ENCODE results near the gene NR1H3.

The NR1H3 gene

DNA sequence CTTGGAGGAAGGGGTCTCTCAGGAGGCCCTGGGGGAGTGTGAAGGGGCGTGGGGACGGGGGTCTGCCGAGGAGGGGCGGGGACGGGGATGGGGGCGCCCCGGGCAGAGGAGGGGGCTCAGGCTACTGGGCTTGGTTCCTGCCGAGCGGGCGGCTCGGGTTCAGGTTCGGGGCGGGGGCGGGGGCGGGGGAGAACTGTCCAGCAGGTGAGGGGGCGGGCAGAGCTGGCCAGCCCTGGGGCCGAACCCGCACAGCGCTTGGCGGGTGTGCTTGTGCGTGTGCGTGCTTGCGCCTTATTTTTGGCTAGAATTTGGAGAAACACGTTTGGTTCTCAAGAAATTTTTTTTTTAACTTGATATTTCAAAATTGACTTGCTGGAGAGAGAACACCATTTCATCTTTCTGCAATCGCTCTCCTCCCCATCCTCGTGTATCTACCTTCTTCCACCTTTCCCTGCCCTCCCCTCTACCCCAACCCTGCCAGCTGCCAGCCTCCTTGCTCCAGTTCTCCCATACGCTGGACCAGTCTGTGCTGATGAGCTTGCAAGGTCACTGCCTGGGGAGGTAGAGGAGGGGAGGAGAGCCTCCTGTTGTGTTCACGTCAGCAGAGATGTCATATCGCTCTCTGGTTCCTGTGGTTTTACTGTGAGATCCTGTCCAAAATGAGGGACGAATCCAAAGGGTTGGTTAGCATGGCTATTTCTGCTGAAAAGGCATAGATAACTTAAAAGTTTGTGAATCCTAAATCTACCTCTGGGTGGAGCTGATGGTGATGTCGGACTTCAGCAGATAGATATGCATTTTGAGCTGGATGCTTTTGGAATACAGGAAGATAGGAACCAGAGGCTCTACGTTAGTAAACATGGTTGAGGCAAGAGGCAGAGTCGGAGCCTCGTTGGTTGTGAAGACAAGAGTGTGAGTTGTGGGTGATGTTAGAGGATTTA is 12.8 kb downstream of the NR1H3 start:
- no peak for DNase-seq

DNA sequence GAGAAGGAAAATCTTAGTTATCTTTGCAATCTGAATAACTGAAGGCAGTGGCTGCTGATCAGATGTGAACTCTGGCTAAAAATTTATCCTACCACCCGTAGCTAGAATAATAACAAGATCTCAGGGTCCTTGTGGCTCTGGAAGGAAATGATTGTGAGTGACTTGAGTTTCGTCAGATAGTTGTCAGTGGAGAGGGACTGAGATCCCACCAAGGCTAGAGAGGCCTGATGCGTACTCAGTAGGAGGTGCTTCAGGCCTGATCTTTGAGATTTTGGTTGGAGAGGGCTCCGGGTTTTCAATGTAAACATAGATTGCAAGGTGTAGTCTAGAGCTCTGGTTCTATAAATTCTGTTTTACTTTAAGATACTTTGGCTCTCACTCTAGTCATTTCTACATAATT is 13.5 kb downstream of the NR1H3 start:
- DNase-seq = no peak

DNA sequence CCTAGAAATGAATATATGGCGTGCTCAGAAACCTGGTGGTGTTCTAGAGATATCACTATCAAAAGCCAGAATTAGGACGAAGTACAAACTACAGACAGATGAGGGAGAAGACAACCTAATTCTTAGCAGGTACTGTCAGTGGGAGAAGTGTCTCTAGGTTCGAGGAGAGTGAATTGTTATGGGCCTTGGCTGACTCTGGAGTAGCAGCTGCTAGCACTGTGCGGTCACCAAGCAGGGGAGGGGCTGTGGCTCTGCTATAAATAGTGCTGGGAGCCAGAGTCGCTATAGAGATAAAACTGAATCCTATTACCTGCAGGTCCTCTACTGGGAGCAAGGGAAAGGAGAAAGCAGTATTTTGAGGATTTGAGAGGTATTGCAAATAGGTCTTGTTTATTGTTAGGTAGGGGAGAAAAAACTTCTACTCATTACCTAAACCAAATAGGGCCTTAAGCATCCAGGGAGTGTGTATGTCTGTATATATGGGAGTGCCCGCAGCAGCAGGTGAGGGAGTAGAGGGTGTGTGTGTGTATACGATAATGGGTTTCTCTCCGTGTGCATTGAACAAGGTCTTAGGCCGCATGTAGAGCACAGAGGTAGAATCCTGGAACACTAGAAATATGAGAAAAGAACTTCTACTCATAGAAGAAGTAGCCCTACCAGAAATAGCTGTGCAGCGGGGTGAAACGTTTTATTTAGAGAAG is 14.3 kb downstream of the NR1H3 start:
- DNase-seq = no peak

DNA sequence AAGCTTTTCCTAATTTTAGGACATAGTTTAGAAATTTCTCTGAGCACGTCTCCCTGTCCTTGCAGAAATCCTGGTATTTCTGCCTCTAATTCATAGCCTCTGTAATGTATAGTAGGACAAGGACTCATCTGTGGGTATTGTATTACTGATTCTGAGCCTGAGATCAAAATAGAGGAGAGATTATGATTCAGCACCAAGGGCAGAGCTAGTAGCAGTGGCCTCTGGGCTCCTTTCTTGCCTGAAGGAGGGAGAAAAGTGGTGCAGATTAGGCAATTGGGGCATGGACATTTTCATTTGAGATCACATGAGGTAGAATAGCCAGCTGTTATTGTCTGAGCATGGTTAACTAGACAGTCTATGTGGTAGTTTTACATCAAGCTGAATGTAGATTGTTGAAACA is 14.9 kb downstream of the NR1H3 start:
- DNase-seq = no peak

DNA sequence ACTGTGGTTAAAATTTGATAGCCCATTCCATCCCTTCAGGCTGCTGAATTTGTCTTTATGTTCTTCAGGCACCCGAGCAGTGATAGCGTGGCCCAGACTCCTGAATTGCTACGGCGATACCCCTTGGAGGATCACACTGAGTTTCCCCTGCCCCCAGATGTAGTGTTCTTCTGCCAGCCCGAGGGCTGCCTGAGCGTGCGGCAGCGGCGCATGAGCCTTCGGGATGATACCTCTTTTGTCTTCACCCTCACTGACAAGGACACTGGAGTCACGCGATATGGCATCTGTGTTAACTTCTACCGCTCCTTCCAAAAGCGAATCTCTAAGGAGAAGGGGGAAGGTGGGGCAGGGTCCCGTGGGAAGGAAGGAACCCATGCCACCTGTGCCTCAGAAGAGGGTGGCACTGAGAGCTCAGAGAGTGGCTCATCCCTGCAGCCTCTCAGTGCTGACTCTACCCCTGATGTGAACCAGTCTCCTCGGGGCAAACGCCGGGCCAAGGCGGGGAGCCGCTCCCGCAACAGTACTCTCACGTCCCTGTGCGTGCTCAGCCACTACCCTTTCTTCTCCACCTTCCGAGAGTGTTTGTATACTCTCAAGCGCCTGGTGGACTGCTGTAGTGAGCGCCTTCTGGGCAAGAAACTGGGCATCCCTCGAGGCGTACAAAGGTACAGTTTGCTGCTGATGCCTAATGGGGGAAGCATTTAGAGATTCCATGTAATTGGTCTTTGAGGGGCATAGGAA is 16.9 kb downstream of the NR1H3 start:
- DNase-seq = no peak

DNA sequence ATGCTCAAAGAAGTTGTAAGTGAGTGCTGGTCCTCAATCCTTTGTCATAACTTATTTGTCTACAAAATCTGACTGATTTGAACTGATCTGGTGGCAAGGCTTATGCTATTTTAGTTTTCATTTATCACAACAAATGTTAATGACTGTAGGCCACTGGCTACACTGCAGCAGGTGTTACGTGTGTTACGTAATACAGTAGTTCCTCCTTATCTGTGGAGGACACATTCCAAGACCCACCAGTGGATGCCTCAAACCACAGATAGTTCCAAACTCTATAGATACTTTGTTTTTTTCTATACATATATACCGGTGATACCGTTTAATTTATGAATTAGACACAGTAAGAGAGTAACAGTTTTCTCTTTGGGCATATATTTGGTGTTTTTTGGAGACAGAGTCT is 19.1 kb downstream of the NR1H3 start:
- no peak for DNase-seq

DNA sequence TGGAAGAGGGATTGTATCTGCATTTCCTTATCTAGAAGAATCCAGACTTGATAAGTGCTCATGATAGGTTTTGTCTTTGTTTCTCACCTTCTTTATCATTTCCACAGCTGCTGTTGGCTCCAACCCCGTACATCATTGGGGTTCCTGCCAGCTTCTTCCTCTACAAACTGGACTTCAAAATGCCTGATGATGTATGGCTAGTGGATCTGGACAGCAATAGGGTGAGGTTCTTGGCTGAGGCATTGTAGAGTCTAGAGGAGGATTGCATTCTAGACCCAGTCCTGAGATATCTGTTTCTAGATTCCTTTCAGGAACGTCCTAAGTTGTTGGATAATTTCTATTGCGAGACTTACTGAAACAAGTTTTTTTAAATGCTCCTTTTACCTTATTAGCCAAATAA is 20.3 kb downstream of the NR1H3 start:
- DNase-seq = no peak

DNA sequence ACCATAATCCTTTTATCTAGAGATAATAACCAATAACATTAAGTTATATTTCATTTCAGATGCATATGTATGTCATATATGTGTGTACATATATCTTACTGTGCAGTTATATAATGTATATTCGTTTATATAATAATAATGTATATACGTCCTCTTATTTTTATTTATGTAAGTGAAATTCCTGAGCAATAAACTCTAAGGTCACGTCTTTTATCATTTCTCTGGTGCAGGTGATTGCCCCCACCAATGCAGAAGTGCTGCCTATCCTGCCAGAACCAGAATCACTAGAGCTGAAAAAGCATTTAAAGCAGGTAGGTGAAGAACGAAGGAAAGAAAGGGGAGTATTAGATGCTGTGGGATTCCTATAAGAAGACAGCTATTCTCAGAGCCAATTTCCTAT is 21.0 kb downstream of the NR1H3 start:
- DNase-seq = no peak

DNA sequence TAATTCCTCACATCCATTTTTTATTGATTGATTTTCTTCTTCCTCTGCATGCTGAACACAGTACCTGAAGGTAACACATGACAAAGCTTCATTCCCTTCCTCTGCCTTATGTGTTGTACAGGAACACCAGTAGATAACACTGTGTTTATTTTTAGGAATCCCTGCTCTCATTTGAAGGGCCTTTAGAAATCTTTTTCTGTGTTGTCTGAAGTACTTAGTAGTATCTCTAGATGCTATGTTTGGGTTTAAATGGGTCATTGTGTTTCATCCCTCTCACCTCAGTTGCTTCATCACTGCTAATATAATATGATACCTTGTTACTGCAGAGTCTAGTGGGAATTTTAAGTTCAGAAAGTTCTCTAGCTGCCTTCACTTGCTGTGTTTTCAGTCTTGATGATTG is 22.3 kb downstream of the NR1H3 start:
- DNase-seq = no peak

DNA sequence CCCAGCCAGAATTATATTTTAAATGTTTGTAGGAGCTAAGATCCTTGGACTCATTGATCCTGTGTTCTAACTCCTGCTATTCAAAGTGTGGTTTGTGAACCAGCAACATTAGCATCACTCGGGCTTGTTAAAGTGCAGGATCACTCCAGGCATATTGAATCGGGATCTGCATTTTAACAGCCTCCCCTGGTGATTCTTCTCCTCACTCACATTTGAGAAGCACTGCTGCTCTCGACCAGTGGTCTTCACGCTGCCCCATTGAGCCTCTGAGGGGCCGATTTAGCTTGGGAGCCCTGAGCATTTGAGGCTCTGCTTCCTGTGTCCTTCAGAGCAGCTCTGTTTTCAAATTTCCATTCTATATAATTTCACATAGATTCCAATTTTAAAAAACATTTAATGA is 23.1 kb downstream of the NR1H3 start:
- DNase-seq = no peak

DNA sequence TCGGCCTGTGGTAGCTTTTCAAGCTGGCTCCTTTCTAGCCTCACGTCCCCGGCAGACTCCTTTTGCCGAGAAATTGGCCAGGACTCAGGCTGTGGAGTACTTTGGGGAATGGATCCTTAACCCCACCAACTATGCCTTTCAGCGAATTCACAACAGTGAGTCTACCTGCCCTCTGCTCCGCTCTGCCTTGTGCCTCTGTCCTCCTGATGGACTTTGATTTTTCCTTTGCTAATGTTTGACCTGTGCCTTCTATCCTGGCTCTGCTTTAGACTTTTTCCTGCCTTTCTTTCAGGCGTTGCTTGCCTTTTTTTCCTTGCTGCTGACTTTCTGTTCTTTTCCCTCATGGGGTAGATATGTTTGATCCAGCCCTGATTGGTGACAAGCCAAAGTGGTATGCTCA is 24.7 kb downstream of the NR1H3 start:
- DNase-seq = no peak

DNA sequence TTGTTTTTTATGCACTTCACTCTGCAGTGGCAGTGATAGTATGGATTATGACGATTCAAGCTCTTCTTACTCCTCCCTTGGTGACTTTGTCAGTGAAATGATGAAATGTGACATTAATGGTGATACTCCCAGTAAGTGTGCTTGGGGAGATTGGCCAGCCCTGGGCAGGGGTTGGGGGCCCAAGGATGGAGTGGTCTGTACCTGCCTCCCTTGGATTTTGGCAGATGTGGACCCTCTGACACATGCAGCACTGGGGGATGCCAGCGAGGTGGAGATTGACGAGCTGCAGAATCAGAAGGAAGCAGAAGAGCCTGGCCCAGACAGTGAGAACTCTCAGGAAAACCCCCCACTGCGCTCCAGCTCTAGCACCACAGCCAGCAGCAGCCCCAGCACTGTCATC is 26.4 kb downstream of the NR1H3 start:
- no peak for DNase-seq

DNA sequence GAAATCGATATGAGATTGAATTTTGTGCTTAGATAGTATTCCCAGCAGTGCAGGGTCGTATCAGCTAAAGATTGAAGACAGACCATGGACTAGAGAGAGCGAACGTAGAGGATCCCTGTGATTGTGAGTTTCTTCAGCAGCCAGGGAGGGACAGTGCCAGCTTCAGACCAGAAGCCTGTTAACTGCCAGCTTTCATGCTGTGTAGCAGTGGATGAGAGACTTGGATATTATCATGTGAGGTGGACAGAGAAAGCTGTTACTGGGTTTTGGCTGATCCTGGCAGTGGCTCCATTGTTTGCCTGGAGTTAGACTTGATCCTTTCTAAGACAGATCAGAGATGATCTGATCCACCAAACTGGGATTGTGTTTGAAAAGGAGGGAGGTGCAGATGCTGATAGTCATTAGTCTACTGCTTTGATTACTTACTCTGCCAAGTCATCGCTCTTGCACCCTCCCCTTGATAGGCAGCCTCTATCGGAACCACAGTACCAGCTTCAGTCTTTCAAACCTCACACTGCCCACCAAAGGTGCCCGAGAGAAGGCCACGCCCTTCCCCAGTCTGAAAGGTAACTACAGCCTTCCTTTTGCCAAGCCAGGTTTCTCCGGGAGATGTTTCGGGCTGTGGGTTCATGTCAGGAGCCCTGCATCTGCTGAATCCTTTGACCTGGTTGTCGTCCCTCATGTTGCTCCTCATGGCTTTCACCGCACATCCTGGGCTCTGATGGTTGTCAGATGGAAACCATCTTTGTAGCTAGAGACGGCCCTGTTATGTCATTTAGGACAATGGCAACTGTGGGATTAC is 28.4 kb downstream of the NR1H3 start:
- no peak for DNase-seq

DNA sequence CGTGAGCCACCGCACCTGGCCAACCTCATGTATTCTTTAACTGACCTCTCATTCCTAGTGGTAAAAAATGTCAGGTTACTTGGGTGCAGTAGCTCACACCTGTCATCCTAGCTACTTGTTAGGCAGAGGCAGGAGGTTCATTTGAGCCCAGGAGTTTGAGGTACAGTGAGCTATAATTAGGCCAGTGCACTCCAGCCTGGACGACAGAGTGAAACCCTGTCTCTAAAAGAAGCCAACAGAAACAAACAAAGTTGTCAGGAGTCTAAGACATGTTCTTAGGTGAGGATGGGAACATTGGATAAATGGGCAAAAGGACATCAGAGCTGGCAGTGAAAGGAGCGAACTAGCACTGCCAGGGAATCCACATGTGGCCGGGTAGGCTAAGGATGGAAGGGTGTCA is 30.3 kb downstream of the NR1H3 start:
- no peak for DNase-seq

DNA sequence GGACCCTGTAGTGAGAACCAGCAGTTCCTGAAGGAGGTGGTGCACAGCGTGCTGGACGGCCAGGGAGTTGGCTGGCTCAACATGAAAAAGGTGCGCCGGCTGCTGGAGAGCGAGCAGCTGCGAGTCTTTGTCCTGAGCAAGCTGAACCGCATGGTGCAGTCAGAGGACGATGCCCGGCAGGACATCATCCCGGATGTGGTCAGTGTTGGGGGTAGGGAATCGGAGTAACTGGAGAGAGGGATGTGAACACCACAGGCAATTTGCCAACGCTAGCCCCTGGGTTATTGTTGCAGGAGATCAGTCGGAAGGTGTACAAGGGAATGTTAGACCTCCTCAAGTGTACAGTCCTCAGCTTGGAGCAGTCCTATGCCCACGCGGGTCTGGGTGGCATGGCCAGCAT is 32.1 kb downstream of the NR1H3 start:
- DNase-seq = no peak

DNA sequence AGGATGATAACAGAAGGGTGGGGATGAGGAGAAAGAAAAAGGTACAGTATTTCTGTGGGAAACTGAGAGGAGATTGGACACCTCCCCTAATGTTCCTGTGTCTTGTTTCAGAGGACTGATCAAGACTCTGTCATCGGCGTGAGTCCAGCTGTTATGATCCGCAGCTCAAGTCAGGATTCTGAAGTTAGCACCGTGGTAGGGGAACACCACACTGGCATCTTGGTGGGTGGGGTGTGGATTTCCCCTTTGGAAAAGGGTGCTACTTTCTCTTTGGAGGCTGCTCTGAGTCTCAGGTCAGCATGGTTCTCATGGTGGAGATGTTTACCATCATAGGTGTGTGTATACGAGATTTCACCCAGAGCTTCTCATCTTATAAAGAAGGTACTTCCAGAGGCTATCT is 37.6 kb downstream of the NR1H3 start:
- DNase-seq = no peak

DNA sequence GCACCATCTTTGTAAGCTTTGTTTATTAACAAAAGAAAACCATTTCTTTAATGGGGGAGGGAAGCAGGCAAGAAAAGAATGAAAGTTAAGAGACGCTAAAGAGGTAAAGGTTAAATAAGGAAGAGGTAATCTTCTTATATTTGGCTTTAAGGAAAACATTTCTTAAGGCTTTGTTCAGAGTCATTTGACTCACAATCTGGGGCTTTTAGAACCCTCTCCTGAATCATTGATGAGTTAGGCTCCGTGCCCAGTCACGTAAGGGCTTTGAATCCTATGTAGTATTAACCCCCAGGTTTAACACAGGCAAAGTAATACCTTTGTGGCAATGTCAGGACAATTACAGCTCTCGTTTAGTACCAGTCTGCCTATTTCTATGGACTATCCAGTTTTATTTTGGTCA is 38.2 kb downstream of the NR1H3 start:
- DNase-seq = no peak

DNA sequence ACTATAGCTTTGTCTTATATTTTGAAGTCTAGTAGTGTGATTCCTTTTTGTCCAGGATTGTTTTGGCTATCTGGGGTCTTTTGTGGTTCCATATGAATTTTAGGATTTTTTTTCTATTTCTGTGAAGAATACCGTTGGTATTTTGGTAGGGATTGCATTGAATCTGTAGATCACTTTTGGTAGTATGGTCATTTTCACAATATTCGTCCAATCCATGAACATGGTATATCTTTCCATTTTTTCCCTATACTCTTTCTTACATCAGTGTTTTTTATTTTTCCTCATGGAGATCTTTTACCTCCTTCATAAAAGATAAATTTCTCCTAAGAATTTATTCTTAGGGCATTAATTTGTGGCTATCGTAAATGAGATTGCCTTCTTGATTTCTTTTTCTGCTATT is 41.3 kb downstream of the NR1H3 start:
- no peak for DNase-seq

DNA sequence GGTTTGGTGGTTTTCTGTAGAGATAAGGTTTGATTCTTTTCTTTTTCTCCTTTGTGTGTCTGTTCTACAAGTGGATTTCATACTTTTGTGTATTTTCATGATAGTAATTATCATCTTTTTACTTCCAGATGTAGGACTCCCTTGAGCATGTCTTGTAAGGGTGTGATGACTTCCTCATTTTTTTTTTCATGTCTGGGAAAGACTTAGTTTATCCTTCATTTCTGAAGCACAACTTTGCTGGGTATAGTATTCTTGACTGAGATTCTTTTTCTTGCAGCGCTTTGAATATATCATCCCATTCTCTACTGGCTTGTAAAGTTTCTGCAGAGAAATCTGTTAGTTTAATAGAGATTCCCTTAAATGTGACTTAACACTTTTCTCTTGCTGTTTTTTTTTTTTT is 45.1 kb downstream of the NR1H3 start:
- no peak for DNase-seq

DNA sequence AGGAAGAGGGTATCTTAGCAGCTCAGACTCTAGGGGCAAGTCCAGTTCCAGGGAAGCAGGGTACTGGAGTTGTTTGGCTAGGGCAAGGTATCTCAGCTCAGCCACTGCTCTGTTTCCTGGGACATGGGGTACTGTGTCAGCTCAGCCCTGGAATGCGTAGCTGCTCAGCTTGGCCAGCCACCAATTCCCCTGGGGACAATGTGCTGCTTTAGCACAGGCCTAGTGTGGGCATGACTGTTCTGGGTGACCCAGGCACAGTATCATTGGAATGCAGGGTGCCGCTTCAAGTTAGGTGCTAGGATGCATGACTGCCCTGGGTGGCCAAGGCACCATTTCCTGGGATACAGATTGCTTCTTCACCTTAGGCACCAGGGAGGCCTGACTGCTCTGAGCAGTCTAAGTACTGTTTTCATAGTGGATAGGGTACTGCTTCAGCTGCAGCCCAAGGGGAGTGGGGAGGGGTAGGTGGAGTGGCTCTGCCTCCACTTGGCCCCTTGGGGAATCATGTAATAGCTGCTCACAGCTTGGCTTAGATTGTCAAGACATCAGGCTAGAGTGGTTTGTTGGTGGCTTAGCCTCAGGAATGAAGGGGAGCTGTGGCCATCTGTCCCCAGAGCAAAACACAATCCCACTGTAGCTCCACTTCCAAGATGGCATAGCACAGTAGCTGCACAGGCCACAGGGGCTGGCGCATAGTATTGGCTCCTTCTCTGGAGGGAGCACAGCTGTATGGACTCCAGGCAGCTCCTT is 48.1 kb downstream of the NR1H3 start:
- no peak for DNase-seq

DNA sequence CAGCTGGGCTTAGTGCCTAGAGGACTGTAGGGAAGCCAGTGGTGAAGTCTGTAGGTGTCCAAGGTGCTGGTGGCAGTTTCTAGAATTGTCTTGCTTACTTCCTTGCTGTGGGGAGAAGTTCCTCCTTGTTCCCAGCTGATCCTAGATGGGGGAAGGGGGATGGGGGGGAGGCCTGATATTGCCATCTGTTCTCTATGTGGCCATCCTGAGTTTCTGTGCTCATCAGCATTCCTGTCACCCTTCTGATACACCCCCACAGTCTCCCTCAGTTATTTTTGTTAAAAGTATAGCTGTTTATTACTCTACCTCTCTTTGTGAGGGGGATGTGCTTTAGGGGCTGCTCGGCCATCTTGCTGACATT is 48.7 kb downstream of the NR1H3 start:
- no peak for DNase-seq

Data from kidney glomerular epithelial cell (primary cell).